COR-L47 (cell line): ENCODE results near the gene SNAPC3.
A peak's percentile ranks its signal among the peaks of the same experiment; 100 is the strongest.
"Not testable (repeated sequence)": the region's sequence is repeated elsewhere in the genome, so short reads cannot be mapped to it uniquely, and the experiment has no call there.

Experiments used
- DNase-seq: peaks from one replicate; lab custom pipeline; 2025; lab: John Stamatoyannopoulos, UW

SNAPC3 gene

DNA sequence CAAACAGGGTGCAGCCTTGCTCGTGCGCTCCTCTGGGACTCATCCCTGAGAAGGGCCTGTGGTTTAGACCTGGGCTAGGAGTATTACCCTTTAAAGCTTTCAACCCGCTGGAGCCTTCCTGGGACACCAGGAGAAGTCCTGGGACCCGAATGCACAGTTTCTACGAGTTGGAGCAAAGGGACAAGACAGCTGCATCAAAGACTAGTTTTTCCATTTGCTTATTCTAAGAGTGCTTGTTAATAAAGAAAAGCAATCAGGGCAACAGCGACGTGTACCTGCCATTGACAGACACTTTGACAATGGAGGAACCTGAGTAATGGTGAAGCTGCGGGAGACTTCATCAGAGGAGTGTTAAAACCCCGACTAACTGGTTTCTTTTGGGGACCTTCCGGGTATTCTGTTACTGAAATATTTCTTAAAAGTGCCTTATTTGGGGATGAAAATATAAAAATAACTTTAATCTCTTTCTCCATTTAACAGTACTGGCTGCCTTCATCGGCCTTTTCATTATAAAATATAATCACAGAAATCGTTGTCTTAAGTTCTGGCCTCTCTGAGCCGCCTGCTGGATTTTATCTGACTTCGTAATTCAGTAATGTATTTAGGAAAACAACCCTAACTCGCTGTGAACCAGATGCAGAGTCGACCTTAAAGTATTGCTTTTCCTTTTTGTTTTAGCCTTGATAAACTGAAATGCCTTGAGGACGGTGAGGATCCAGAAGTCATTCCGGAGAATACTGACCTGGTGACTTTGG is 732 bp downstream of the SNAPC3 start:
- peak; percentile 27 for DNase-seq

DNA sequence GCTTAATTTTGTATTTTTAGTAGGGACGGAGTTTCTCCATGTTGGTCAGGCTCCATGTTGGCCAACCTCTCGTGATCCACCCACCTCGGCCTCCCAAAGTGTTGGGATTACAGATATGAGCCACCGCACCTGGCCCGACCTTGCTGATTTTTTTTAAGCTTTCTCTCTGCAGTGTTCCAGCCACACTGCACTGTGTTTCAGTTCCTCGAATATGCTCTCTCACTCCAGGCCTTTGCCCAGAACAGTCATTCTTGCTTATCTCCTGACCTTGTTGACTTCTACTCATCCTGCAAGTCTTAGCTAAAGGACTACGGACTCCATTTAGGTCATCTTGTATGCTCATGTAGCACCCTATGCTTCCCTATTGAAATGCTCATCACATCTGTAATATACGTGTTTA is 3.3 kb downstream of the SNAPC3 start:
- no peak for DNase-seq

DNA sequence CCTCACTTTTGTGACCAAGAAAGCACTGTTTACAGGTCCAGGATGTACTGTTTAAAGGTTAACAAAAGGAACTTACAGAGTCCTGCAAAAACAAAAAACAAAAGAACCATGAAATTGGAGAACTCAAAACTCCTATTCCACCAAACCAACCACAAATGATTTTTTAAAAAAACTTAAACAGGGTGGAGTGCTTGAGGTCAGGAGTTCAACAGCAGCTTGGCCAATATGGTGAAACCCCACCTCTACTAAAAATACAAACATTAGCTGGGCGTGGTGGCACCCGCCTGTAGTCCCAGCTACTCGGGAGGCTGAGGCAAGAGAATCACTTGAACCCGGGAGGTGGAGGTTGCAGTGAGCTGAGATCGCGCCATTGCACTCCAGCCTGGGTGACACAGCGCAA is 5.0 kb downstream of the SNAPC3 start:
- DNase-seq, result not testable (repeated sequence)

DNA sequence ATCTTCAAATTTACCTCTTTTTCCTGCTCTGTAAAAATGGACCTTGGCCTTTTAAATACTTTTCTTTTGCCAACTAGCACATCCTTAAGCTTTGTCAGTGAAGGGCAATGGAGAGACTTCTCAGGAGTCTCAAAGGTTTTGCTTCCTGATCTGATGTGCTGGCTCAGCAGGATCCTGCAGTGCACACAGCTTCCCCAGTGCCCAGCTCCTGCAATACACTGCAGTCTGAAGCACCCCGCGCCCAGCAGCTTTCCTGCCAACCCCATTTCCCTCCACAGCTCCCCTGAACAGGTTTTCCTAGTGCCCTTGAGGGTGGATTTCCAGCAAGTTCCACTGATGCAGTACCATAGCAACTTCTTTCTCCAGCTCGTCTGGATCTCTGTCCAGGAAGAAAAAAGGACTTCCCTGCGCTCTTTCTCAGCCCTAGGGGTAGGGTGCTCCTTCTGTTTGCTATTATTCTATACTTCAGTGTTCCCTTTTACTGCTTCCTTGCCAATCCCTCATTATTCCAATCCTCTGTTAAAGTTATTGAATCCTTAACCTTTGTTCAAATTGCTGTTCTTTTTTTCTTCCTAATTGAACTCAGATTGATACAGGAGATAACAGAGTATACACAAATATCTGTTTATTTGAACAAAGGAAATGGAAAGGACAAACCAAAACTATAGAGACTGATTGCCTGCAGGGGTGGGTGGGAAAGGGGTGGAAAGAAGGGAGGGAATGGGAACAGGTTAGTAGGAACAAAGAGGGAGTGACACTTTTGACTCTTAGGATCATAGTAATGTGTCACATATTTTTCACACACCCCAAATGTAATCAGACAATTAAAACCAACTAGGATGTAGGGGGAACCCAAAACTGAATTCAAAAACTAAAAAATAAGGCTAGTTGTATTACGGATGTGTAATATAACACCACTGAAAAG is 8.5 kb downstream of the SNAPC3 start:
- no peak for DNase-seq

DNA sequence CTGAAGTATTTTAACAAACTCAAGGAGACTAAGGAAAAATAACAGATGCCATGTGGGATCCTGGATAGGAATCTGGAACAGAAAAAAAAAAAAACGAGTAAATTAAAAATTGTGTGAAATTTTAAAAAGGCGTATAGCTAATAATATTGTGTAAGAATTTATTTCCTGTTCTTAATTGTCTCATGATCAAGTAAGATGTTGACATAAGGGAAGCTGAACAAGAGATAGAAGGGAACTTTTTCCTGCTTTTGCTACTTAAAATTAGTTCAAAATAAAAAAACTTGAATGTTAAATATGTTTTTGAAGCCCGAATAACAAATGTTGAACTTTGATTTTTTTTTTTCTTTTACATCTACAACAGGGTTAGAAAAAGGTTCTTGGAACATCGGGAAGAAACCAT is 10.5 kb downstream of the SNAPC3 start:
- DNase-seq, result no peak

DNA sequence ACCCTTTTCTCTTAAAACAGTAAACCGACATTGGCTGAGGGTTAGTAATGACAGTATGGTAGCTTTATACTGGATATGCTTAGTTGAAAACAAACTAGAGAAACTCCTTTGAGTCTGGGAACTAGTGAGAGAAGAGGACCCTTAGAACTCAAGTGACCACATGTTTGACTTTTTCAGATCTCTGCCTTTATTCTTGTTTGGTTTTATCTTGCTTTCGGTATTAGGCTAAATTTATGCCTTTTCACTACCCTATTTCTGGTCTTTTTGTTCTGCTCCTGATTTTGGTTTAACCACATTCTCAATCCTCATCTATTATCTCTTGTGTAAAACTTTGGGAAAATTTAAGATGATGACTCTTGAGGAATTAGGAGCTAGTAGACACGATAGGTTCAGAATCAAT is 11.0 kb downstream of the SNAPC3 start:
- no peak for DNase-seq

DNA sequence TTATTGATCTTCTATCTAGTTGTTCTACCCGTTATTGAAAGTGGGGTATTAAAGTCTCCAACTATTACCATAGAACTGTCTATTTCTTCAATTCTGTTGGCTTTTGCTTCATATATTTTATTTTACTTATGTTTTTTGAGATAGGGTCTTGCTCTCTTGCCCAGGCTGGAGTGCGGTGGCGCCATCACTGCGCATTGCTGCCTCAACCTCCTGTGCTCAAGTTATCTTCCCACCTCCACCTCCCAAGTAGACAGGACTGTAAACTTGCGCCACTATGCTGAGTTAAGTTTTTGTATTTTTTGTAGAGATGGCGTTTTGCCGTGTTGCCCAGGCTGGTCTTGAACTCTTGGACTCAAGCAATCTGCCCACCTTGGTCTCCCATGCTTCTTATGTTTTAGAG is 16.2 kb downstream of the SNAPC3 start:
- DNase-seq, result no peak

DNA sequence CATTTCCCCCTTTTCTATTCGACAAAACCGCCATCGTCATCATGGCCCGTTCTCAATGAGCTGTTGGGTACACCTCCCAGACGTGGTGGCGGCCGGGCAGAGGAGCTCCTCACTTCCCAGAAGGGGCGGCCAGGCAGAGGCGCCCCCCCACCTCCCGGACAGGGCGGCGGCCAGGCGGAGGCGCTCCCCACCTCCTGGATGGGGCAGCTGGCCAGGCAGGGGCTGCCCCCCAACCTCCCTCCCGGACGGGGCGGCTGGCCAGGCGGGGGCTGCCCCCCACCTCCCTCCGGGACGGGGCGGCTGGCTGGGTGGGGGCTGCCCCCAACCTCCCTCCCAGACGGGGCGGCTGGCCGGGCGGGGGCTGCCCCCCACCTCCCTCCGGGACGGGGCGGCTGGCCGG is 19.2 kb downstream of the SNAPC3 start:
- DNase-seq, result not testable (repeated sequence)

DNA sequence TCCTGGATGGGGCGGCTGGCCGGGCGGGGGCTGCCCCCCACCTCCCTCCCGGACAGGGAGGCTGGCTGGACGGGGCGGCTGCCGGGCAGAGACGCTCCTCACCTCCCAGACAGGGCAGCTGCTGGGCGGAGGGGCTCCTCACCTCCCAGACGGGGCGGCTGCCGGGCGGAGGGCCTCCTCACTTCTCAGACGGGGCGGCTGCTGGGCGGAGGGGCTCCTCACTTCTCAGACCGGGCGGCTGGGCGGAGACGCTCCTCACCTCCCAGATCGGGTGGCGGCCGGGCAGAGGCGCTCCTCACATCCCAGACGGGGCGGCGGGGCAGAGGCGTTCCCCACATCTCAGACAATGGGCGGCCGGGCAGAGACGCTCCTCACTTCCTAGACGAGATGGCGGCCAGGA is 19.6 kb downstream of the SNAPC3 start:
- not testable (repeated sequence) for DNase-seq

DNA sequence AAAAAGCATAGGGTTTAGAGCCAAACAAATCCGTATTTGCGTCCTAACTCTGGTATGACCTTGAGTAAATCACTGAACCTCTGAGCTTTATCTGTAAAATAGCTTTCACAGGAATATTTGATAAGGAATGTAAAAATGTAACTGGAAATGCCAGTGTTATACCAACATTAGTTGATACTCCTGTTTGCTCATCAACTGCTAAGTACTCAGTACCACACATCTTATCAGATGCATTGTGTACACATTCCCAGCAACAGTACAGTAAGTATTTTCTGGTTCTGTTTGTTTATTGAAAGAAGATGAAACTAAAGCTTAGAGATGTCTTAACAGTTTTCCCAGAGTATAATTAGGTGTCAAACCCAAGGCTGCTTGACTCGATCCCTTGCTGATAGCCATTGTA is 21.5 kb downstream of the SNAPC3 start:
- no peak for DNase-seq

DNA sequence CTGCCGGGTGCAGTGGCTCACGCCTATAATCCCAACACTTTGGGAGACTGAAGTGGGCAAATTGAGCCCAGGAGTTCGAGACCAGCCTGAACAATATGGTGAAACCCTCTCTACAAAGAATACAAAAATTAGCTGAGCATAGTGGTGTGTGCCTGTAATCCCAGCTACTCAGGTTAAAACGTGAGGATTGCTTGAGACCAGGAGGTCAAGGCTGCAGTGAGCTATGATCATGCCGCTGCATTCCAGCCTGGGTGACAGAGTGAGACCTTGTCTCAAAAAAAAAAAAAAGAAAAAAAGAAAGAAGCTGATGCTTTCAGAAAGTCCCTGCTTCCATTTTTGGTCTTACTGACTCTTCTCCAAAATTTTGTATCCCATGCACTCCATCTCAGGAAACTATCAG is 31.3 kb downstream of the SNAPC3 start:
- DNase-seq, result no peak

DNA sequence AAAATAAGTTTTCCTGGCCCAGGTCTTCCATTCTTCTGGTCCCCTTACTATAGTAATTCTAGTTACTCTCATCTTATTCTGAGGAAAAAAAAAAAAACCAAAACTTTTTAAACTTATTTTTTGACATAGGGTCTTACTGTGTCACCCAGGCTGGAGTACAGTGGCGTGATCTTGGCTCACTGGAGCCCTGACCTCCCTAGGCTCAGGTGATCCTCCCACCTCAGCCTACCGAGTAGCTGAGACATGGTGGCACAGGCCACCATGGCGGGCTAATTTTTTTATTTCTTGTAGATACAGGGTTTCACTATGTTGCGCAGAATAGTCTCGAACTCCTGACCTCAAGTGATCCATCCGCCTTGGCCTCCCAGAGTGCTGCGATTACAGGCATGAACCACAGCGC is 38.4 kb downstream of the SNAPC3 start:
- no peak for DNase-seq

DNA sequence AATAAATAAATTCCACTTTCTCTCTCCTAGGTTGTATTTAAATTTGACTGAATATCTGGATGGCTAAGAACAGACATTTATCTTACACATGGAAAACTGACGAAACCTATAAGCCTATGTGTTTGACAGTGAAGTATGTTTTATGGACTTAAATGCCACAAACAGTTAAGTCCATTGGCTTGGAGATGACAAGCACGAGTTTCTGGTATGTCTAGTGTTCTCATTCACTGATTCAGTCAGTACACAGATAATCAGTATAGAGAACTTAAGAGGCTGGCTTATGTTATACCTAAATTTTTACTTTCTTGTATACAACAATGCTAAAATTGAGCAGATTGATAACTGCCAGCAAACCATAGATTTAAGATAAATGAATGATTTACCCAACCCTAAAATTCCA is 38.9 kb downstream of the SNAPC3 start:
- no peak for DNase-seq

DNA sequence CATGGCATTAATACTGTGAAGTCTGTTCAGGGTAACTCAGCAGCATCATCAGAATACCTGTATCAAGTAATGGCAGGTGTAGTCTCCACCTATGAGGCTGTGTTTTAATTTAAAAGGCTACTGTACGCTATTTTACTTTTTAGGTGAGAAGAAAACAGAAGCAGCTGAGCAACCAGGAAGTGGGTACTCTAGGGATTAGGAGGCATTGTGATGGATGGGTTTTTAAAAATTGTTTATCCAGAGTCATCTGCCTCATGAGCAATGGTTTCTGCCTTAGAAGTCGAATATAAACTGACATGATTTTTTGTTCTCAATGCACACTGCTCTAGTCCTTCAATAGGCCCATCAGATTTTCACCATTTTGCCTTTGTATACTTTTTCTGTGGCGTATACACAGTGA is 45.5 kb downstream of the SNAPC3 start:
- DNase-seq, result no peak

DNA sequence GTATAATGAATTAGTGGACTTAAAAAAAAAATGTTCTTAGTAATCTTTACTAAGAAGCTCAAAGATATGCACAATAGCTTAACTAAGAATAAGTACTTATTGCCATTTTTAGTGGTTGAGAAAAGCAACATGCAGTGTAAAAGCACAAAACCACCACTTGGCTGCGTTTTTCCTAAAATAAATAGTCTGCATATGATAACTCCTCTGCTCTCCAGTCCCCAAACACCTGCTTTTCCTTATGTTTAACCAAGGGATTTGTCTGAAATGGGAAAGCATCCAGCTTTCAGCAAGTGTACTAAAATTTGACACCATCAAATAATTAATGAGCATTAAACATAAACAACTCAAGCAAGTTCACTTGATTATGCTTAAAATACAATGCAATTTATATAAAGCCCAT is 46.7 kb downstream of the SNAPC3 start:
- peak; percentile 62 for DNase-seq

DNA sequence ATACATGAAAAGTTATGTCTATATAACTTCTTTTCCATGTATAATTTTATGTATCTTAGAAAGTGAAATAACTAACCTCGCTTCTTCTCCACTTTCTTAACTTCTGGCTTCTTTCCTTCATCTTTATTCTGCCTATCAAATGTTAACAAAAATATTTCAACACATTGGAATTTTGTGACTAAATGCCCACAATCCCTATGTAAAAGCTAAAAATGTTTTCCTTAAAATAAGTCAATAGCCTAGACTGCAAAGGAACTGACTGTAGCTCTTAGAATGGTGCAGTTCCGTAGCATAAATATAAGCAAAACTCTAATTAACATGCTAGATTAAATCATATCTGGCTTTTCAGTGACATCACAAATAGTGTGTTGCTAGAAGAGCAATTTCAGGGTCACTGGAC is 47.2 kb downstream of the SNAPC3 start:
- no peak for DNase-seq

DNA sequence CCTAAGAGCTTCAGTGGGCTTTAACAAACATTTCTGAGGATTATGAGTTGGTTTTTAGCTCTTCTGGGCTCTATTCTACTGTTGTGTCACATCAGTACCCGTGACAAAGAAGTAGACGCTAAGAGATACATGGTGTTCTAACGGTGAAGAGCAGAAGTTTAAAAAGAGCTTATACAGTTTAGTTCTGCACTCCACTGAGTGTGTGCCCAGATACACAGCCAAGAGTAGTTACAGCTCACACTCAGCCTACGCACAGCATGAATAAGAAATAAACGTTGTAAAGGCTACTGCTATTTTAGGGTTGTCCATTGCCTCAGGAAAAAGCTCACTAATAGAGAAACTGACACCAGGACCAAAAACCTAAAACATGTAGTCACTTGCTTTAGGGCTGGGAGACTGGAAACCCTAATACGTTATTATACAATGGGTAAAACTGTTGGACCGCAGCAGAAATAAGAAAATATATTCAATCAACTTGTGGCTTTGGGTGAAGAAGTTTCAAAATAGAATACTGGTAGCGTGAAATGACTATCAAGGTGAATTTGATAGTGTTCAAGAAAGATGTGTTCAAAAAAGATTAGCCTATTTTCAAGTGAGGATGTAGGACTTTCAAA is 53.4 kb downstream of the SNAPC3 start:
- no peak for DNase-seq

DNA sequence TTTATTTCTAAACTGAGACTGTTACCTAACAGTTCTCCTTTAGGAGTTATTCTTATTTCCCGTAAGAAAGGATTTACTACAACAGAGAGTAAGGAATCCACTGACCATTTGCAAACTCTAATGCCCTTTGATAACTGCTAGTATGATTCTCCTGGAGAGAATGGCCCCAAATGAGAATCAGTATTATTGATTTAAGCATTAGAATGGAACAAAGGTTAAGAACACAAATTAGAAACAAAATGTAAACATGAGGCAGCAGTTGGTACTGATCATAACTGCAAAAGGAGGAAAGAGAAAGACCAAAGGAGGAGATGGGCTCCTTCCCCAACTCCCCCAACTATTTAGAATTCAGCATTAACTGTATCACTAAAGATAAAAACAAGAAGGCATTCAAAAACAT is 57.4 kb downstream of the SNAPC3 start:
- no peak for DNase-seq

DNA sequence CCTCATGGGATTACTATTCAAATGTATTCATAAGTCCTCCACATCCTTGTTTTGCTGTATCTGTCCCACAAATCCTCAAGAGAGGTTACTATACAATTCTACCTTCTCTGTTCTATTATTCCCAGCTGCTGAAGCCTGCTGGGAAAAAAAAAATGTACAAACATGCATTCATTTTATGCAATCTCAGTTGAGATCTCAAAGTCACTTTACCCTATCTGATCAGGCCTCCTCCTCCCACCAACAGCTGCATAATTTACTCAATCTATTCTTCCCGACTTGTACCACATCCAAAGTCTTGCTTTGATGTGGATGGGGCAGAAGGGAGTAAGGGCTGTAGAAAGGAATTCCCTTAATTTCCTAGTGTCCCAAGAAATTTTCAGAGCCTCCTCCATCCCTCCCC is 59.5 kb downstream of the SNAPC3 start:
- no peak for DNase-seq

DNA sequence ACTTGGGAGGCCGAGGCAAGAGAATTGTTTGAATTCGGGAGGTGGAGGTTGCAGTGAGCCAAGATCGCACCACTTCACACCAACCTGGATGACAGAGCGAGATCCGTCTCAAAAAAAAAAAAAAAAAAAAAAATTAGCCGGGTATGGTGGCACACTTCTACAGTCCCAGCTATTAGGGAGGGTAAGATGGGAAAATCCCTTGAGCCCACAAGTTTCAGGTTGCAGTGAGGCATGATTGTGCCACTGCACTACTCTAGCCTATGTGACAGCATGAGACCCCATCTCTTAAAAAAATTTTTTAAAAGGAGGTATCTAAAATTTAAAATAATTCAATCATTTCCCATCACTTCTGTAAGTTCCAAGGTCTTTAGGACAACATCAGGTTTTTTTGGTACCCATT is 62.1 kb downstream of the SNAPC3 start:
- no peak for DNase-seq

DNA sequence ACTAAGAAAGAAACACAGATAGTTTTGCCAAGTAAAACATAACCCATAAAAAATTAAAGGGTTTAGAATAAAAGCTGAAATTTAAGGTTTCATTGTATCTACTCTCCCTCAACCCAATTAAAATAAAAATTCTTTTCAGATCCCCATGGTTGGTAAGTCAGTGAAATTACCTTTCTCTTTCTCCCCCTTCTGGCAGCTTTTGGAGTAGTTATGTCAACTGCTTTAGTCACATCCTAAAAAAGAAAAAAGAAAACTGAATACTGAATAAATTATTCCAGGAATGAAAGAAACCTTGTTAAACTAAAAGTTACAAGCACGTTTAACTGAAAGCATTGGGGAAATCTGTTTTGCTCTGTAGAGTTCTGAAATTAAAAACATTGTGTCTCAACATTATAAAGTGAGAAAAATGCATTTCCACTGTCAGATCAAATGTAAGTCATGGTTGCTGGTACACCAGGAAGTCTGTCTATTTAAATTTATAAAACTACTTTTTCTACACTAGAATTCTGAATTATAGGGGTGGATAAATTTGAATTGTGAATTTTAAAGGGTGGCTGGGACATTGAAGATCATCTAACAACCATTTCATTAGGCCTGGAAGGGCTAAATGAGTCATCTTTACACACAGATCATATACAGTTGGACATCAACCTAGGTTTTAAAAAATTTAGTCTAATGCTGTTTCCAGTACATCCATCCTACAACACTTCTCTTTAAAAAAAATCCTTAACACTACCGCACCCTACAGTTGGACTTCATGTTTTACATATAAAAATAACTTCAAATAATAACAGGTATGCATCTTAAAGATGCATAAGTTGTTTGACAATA is 63.4 kb downstream of the SNAPC3 start:
- DNase-seq, result peak; percentile 6

DNA sequence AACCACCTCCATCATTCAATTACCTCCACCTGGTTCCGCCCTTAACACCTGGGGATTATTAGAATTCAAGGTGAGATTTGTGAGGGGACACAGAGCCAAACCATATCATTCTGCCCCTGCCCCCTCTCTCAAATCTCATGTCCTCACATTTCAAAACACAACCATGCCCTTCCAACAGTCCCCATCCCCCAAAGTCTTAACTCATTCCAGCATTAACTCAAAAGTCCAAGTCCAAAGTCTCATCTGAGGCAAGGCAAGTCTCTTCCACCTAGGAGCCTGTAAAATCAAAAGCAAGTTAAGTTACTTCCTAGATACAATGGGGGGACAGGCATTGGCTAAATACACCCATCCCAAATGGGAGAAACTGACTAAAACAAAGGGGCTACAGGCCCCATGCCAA is 69.3 kb downstream of the SNAPC3 start:
- DNase-seq, result no peak
